Smooth muscle cell of trachea (primary cell): ENCODE results near the gene THEMIS2. TPM values are rescaled to one million over a fixed set of nuclear protein-coding genes. Genes with fewer than 3 reads are reported as not detected.

Experiments
- total RNA-seq: library from RNA; depleted of rRNA; stranded (reverse); fragments of >200 nt; gene quantifications from 2 replicates; pipeline ENCODE4 v1.2.1, GENCODE V29; 2014

The THEMIS2 gene
- 5.2 and 15.4 TPM in 2 replicates for total RNA-seq

DNA sequence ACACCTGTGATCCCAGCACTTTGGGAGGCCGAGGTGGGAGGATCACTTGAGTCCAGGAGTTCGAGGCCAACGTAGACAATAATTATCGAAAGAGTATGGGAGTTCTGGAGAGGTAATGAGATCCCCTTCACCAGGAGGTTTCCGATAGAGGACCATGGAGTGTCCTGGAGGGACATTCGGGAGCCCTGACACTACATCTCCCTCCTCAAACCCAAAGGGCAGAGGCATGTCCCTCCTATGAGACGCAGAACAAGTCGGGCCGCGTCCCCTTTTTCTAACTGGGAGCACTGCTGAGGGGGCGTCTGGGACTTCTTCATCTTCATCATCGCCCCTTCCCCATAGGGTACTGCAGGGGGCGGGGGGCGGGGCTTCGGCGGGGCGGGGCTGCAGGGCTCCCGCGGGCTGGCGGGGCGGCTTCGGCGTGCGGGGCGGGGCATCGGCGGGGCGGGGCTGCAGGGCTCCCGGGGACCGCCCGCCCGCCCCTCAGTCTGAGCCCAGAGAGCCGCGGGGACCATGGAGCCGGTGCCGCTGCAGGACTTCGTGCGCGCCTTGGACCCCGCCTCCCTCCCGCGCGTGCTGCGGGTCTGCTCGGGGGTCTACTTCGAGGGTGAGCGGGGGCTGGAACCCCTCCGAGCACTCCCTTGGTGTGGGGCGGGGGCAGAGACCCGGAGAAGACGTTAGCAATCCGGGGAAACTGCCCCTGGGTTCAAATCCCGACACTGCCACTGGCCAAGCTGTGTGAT, at the start of gene THEMIS2:
THEMIS2 (plus strand) TSS at position 486 of the 743 bp plus-strand sequence; CDS start at position 514, 28 bp downstream.

DNA sequence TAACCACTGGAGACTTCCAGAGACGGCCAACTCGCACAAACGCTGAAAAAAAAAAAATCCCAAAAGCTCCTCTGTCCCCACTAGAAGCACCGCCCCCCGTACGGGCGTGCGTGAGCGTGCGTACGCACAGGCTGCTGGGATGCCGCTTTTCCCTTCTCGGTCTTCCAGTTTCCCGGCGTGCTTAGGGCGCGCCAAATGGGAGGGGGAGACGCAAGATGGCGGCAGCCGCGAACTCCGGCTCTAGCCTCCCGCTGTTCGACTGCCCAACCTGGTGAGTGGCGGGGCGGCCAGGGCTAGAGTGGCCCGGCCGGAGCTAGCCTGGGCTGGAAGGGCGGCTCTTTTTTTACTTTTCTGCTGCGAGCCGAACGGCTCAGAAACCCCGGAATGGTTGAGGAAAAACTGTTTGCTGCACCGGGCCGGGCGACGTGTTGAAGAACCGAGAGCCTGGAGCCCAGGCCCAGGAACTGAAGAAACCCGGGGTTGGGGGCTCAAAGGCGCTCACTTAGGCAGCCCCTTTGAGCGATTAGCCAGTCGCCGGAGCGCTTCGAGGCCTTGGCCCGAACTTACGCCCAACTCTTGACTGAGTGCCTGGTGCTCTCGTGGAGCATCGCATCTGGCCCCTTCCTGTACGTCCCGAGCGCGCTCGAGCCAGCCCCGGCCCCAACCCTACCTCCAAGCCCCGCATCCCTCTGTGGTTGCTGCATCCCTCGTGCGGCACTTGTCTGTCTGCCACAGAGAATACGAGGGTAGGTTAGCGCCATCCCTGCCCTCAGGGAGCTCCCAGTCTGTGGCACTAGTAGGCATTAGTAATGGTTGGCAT, 41.5 kb upstream of the THEMIS2 start, which contains the start of gene PPP1R8:
PPP1R8 (plus strand) TSS at position 162 of the 820 bp plus-strand sequence; CDS start at position 216, 54 bp downstream.

DNA sequence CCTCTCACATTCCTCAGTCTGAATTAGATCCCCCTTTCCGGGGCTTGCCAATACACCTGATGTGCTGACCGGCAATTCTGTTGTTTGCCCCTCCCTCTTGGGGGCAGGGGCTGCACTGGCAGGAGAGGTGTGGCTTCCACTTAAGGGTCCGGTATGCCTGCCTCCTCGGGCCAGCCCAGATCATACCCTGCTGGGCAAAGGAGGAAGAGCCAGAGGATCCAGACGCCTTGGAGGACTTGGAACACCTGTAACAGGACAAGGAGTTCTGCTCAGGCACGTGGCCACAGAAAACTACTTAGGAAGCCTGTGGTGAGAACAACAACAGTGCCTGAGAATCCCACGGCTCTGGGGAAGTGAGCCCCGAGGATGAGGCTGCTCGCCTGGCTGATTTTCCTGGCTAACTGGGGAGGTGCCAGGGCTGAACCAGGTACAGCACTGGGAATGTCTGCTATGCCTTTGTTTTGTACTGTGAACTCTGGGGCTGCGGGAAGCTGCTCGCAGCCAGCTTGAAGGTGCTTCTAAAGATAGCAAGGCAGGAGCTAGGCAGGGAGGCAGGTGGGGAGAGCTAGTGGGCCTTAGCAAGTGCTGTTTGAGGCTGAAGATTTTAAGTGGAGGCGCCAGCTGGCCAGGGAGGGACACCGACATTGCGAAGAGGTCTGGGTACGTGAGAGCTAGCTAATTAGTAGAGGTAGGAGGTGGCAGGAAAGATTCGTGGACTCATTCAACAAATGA, 62.6 kb downstream of the THEMIS2 start, which contains the start of gene SMPDL3B:
SMPDL3B (plus strand) TSS at position 183 of the 732 bp plus-strand sequence; CDS start at position 367, 184 bp downstream.

Other genes with a start within 250 kb of the THEMIS2 start
- gene FGR, start 237.4 kb upstream of the THEMIS2 start, total RNA-seq = 0.17 and 0.29 TPM in 2 replicates
- gene IFI6, start 200.4 kb upstream of the THEMIS2 start, total RNA-seq = 26.5 and 74.4 TPM in 2 replicates
- gene FAM76A, start 146.6 kb upstream of the THEMIS2 start, total RNA-seq = 15.1 and 18.0 TPM in 2 replicates
- 65.5 and 66.7 TPM in 2 replicates for gene STX12, start 99.3 kb upstream of the THEMIS2 start, total RNA-seq
- 35.1 and 46.4 TPM in 2 replicates for gene PPP1R8, start 41.8 kb upstream of the THEMIS2 start, total RNA-seq
- 23.7 and 27.6 TPM in 2 replicates for gene RPA2, start 42.0 kb downstream of the THEMIS2 start, total RNA-seq
- gene SMPDL3B, start 62.5 kb downstream of the THEMIS2 start, total RNA-seq = 0.17 TPM in 1 of 2 replicates, not detected in the other
- 7.4 and 8.9 TPM in 2 replicates for gene XKR8, start 87.4 kb downstream of the THEMIS2 start, total RNA-seq
- gene EYA3, start 216.1 kb downstream of the THEMIS2 start, total RNA-seq = 12.4 and 14.3 TPM in 2 replicates